Measurements from ENCODE around the gene NKX2-2.
A peak's percentile ranks its signal among the peaks of the same experiment; 100 is the strongest.

The NKX2-2 gene

GRCh38 chr20:21513881-21514540 is at the start of gene NKX2-2:
NKX2-2 (minus strand) TSS chr20:21514064; CDS start chr20:21513669, 395 bp downstream.
- no peak for DNase-seq

DNA sequence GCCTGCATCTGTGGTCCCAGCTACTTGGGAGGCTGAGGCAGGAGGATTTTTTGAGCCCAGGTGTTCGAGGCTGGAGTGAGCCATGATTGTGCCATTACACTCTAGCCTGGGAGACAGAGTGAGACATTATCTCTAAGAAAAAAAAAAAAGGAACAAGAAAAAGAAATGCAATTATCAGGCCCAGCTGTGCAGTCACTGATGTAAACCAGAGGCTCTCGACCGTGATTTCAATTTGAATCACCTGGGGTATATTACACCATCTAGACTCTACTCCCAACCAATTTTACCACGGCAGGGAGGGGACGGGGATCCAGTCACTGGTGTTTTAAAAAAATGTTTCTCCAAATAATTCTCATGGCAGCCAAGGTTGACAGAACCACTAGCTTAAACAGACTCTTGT is 48.8 kb upstream of the NKX2-2 start:
- DNase-seq, result no peak

GRCh38 chr20:21559305-21559704 is 45.4 kb upstream of the NKX2-2 start:
- DNase-seq, result no peak

GRCh38 chr20:21557241-21558020 is 43.6 kb upstream of the NKX2-2 start:
- no peak for DNase-seq

- DNase-seq, result no peak
These were observed 42.5 kb upstream of the NKX2-2 start for GRCh38 chr20:21556398-21556797.

DNA sequence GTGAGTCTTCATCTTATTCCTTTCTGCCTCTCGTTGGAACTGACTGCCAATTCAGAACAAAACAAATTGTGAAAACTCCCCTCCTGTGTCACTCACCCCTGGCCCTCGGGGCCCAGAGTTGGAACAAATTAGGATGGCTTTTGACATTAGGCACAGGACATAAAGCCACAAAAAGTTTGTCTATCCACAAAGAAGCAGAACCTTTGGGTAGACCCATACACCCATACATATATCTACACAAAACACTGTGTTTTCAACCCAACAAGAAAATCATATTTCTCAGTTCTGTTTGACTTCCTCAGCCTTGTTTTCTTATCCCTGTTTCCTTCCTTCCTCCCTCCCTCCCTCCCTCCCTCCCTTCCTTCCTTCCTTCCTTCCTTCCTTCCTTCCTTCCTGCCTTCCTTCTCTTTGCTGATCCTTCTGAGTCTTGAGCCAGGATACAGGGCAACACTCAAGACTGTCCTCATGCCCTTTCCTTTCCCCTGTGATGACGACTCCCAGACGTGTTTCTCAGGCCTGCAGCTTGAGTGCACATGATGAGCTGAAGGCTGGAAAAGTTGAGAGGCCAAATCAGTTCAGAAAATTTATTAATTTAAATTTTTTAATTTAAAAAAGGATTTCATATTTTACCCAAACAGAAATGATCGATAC is 41.7 kb upstream of the NKX2-2 start:
- DNase-seq, result no peak

DNA sequence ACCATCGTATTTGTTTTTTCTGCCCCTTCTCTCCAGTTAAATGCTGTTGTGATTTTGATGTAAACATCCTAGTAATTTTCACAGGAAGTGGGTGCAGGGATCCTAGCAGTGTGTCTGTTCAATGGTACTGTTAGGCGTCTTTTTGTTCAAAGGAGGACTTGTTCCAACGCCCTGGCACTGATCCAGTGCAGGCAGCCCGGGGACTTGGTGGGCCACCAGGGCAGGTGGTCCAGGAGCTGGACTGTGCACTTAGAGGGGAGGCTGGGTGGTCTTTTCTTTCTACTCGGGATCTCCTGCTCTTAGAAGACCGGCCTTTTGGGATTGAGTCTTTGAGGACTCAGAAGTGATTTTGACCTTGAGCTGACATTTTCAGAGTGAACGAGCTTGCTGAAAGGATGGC is 41.1 kb upstream of the NKX2-2 start:
- DNase-seq, result no peak

DNA sequence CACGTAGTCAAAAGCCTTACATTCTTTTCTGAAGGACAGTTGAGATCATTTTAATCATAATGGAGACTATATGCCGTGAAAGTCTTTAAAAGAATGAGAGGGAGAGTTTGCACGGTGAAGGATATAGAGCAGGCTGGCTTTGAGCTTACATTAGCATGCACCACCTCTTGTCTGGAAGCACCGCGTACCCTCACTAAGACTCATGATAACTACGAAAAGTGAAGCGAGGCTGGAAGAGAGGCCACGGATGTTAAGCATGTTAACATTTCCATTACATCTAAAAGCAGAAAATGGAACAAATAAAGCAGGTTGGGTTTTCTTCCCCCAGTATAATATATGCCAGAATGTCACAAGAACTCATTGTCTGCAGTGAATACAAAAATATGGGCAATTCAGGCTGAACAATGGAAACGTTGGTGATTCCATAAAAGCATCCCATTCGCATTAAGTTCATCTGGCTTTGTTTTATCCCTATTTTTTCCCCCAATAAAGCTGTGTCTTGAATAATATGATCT is 40.6 kb upstream of the NKX2-2 start:
- DNase-seq, result no peak

DNA sequence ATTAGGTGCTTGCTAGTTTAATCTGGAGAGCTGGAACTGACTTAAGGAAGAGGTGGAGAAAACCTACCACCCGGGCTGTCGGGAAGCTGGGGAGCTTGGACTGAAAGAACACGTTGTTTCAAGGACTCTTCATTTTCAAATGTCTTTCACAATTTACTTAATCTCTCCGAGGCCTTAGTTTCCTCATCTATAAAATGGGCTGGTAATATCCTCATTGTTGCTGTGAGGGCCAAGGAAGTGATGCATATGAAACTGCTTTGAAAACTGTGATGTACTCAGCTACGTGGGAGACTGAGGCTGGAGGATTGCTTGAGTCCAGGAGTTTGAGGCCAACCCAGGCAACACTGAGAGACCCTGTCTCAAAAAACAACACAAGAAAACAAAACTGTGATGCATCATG is 36.7 kb upstream of the NKX2-2 start:
- DNase-seq, result no peak

GRCh38 chr20:21548390-21549035 is 34.6 kb upstream of the NKX2-2 start:
- no peak for DNase-seq

DNA sequence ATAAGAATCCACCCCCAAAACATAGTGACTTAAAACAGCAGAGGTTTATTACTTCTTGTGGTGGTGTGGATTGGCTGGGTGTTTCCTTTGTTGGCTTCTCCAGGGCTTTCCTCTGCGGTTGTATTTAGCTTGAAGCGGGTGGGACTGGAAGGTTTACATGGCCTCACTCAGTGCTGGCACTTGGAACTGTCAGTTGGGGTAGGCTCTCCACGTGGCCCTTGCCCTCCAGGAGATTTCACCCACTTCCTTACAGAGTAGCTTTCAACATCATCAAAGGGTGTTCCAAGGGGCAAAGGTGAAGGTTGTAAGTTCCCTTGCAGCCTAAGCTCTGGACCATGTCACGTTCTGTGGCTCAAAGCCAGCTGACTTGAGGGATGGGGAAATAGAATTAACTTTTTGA is 32.5 kb upstream of the NKX2-2 start:
- no peak for DNase-seq

GRCh38 chr20:21539512-21539911 is 25.6 kb upstream of the NKX2-2 start:
- no peak for DNase-seq

DNA sequence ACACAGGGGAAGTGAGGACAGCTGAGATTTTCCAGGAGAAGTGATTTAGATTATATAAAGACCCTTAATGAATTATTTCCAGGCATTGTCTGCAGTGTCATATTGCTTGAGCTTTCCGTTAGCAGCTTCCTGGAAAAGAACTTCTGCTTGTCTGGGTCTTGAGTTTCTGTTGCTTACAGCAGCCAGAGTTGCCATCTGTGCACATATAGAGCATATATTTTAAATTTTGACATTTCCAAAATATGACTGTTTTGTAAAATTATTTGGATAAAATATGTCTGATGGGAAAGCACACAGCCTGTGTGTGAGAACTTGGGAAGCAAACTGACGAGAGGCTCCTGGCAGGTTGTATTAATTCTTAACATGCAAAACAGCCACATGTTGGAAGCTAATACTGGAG is 21.0 kb upstream of the NKX2-2 start:
- DNase-seq, result no peak

GRCh38 chr20:21534453-21534852 is 20.6 kb upstream of the NKX2-2 start:
- DNase-seq, result no peak

GRCh38 chr20:21529863-21530262 is 16.0 kb upstream of the NKX2-2 start:
- peak in 1 of 2 experiments; percentile 12 for DNase-seq

- no peak for DNase-seq
These were observed 15.0 kb upstream of the NKX2-2 start for GRCh38 chr20:21528870-21529269.

GRCh38 chr20:21527908-21528307 is 14.0 kb upstream of the NKX2-2 start:
- no peak for DNase-seq

DNA sequence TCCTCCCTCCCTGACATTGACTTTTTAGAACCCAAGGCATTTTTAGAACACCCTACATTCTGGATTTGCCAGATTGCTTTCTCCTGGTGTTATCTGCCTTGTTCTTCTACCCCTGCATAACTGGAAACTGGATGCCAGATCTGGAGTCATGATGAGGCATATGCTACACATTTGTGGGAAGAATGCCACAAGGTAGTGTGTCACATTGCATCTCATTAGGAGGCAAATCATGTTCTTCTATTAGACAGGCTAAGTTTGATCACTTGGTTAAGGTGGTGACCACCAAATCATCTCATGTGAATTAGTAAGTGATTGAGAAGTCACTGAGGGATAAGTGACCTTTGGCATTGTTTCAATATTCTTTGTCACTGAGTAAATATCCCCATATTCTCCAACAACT is 12.9 kb upstream of the NKX2-2 start:
- DNase-seq, result no peak

DNA sequence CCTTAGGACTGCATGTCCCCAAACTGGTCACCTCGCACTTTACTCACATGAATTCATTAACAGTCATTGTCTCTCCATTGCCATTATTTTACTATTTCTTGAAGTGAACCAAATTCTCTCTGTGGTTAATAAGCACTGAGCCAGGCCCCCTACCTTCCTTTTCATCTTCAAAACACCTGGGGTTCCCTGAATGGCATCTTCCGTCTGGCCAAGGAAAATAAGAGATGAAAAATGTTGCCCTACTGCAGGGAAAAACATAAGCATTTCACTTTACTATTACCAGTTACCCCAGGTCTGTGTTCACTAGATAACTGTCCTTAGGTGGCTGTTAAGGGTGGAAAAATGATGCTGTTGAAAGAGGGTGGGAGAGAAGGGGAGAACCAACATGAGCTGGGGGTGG is 10.0 kb upstream of the NKX2-2 start:
- no peak for DNase-seq

- no peak for DNase-seq
These were observed 9.5 kb upstream of the NKX2-2 start for GRCh38 chr20:21523281-21523868.

DNA sequence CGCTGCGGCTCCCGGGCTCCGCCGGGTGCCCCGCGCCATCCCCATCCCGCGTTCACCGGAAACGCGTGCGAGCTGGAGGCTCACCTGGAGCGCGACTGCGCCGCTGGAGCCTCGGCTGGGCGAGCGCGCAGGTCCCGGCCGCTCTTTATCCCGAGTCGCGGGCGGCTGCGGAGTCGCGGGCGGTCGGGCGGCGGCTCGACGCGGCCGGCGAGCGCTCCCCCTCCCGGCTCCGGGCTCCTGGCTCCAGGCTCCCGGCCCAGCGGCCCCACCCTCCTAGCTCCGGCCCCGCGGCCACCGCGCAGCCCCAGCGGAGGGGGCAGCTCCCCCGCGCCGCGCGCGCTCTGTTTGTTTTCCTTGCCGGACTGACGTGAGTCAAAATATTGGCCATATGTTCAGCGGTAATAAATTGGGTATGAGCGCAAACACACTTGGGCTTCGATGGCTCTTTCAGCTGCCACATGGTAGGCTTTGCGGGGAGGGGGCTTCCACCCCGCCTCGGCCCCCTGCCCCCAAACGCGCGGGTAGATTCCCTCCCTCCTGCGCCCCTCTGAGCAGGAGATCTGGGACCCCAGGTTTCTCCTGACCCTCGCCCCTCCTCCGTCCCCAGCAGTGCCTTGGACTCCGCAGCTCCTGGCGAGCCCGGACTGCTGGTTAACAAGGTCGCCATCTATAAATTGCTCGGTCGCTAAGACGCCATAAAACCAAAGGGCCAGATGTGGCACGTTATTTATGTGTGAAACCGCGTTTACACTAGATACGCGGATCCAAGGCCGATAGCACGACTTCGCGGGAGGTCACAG is 8.8 kb upstream of the NKX2-2 start:
- DNase-seq, result no peak
